HG03039 (cell line): ENCODE data around the gene ECE1.

Source experiments
- ATAC-seq: cut with Tn5 transposase; IDR thresholded peaks from one replicate; pipeline ENCODE4 v1.9.1; 2021; ENCODE audit warnings: mild to moderate bottlenecking, moderate library complexity; ENCODE audit not compliant: unreplicated experiment

Gene ECE1

DNA sequence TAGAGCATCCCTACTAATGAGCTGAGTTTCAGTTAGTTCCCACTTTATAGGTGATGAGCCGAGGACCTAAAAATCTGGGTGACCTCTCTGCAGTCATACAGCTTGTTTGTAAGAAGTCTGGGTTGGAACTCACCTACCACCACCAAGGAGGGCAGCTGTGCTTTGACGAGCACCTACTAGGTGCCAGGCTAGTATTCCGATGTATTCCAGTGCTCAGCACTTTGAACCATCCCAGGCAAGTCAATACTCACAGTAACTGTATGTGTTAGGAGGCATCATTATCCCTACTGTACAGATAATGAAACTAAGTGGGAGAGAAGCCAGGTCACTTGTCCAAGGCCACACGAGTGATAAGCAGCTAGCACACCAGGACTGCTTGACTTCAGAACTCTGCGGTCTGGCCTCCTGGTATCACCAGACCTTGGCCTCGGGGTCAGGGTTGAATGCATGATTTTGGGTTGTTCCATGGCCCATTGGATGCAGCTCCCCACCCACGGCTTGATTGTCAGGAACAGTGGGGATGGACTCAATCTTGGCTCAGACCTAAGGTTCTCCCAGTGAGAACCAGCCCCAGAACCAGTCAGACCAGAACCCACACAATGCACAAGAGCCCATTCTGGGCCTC is 20.7 kb downstream of the ECE1 start:
- no peak for ATAC-seq

DNA sequence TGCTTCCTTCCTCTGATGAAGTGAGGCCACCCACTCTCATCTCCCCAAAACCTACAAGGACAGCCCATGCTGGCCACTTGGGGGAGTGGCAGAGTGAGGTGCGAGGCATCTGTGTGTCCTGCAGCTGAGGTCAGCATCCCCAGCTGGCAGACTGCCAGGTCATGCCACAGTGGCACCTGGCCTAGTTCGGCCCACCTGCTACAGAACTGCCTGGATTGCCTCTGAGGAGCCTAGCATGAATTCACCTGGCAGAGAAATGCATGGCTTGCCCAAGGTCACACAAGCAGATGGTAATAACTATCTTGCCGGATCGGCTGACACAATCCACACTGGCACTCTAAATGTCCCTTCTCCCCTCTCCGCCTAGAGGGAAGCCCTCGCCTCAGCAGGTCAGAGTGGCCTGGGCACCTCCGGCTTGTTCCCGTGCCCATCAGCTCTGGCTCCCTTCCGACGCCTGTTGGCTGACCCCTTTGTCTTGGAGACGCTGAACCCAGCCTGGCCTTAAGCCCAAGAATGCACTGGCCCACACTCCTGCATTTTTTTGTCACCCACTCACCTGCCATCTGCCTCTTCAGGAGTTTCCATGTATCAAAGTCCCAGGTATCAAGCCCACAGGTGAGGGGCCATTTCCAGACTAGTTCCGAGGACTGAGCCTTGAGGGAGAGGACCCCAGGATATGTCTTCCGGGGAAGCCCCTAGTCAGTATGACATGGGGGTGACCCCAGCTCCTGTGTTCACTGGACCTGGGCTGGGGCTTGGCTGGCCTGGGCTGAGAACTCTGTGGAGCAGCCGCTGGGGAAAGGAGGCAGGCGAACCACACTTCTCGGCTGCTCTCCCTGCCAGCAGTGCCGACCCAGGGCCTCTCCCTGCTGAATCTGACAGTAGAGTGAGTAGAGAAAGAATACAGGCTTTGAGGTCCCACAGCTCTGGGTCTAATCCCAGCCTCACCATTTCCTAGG is 21.7 kb downstream of the ECE1 start:
- no peak for ATAC-seq

DNA sequence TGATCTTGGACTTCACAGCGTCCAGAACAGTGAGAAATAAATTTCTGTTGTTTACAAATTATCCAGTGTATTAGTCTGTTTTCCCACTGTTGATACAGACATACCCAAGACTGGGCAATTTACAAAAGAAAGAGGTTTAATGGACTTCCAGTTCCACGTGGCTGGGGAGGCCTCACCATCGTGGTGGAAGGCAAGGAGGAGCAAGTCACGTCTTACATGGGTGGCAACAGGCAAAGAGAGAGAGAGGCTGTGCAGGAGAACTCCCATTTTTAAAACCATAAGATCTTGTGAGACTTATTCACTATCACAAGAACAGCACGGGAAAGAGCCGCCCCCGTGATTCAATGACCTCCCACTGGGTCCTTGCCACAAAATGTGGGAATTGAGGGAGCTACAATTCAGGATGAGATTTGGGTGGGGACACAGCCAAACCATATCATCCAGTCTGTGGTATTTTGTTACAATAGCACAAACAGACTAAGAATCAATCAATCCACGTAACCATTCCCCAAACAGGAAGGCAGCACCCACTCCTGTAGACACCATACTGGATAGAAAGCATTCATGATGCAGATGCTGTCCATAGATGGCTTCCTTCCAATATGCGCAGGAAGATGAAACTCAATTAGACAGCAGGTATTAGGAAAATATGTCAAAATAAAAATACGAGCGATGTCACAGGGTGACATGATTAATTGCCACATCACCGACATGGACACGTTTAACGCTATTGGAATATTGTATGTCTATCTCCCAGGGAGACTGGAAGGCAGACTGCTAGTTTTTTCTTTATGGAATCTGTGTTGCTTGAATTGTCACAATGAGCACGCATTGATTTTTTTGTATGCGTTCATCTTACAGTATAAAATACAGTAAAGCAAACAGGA is 22.8 kb downstream of the ECE1 start:
- ATAC-seq: no peak

DNA sequence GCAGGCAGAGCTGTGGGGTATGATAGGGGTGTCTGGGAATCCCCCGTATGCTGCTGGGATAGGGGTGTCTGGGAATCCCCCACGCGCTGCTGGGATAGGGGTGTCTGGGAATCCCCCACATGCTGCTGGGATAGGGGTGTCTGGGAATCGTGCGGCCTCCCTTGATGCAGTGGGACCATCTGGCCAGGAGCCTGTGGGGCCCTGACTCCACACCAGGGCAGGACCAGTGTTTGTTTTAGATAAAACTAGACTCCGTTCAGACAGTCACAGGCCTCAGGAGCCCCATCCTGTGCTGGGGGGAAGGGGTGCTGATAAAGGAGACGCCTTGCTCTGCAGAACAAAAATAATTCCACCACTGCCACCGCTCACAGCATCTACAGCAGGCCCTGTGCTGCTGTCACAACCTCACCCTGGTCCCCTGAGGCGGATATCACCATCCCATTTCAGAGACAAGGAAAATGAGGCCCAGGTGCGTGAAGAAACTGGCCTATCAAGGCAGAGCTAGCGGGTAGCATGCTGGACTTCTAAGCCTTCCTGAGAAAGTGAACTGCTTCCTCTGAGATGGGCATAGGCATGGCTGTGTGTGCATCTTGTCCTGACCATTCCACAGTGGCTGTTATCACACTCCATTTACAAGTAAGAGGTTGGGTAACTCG is 24.0 kb downstream of the ECE1 start:
- no peak for ATAC-seq

- ATAC-seq: no peak
Observed at GRCh38 chr1:21265644-21266043, 24.6 kb downstream of the ECE1 start.

DNA sequence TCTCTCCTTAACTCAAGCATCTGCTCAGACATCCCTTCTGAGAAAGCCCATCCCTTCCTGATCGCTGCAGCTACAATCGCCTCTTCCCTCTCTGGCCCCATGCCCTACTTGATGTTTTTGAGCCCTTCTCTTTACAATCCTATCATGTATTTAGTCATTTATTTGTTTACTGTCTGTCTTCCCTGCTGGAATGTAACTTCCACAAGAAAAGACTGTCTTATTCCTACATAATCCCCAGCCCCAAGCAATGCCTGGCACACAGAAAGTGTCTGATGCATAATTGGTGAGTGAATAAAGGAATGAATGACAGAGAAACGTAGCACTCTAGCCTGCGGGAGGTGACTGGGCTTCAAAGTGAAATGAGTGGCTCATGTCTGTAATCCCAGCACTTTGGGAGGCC is 25.4 kb downstream of the ECE1 start:
- no peak for ATAC-seq

- no peak for ATAC-seq
Observed at GRCh38 chr1:21263653-21264225, 26.5 kb downstream of the ECE1 start.

- no peak for ATAC-seq
Observed at GRCh38 chr1:21263052-21263429, 27.2 kb downstream of the ECE1 start.

GRCh38 chr1:21262293-21263051 is 27.8 kb downstream of the ECE1 start:
- ATAC-seq: no peak

- ATAC-seq: no peak
Observed at GRCh38 chr1:21261551-21262292, 28.5 kb downstream of the ECE1 start.

GRCh38 chr1:21260405-21261125 is 29.7 kb downstream of the ECE1 start:
- ATAC-seq: no peak

- ATAC-seq: no peak
Observed at GRCh38 chr1:21259316-21260076, 30.8 kb downstream of the ECE1 start.

DNA sequence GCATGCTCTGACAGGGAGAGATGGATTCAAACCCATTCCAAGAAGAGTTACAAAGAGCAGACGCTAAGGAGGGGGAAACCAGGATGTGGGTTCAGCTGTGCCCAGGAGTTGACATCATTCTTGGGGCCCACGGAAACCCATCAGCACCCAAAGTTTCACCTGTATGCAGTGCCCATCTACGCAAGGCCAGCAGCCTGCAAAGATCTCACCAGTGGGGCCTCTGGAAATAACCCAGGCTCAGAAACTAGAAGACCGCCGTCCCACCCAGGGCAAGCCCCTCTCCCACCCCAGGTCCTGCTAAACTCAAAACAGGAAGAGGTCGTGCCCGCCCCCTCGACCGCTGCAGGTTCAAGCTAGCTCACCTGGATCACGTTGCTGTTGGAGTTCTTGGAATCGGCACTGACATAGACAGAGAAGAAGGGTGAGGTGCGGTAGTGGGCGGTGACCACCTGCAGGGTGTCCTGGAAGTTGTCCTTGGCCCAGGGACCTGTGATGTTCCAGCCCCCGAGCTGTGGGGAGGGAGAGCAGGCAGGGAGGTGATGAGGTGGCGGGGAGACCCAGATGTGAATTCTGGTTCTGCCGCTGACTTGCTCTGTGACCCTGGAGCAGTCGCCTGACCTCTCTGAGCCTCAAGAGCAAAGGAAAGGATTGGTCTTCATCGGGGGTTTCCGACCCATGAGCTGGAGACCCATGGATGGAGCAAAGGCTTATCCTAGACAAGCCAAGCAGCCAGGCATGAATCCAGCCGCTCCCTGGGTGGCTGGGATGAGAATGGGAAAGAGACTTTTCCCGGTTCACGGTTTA is 31.7 kb downstream of the ECE1 start:
- no peak for ATAC-seq

- ATAC-seq: no peak
Observed at GRCh38 chr1:21257431-21258135, 32.7 kb downstream of the ECE1 start.

DNA sequence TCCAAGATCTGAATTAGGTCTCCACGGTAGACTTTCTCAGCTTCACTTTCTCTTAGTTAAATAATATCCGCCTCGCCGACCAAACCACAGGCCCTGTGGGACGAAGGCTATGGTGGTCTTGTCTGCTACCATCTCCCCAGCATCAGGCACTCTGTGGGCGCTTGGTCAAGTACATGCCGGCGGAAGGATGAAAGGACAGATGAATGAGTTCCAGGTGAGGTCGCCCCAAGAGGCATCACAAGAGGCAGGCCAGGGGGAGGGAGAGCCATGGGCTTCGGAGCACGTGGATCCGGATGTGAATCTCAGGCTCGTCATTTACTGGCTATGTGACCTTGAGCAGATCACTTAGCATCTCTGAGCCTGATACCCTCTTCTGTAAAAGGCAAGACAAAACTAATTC is 33.5 kb downstream of the ECE1 start:
- no peak for ATAC-seq

DNA sequence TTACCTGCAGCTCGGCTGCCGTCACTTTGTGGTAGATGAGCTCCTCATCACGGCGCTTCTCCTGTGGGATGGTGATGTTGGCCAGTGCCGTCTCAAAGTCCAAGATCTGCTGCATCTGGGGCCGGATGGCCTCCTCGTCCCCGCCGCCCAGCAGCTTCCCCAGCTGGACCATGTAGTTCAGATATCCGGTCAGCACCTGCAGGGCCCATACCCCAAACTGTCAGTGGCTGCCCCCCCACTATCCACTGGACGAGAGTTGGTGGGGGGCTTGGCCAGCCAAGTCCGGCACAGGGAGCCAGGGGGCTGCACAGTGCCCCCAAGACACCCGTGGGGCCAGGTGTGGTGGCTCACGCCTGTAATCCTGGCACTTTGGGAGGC is 34.3 kb downstream of the ECE1 start:
- ATAC-seq: no peak
